Duodenal mucosa (tissue), 2 donors: Measurements from ENCODE around the gene TMEM94.

Experiments used
- H3K27ac ChIP-seq: one replicate; pipeline ENCODE4 v1.7.0; 2013; ENCODE audit warnings: low read depth, low read length
- H3K27me3 ChIP-seq, 2 donors: one replicate each; pipeline ENCODE4 v1.7.0; 2013; ENCODE audit warnings: low read length in 2 of 2, control low read depth in 1 of 2; ENCODE audit not compliant: insufficient read depth in 2 of 2, control insufficient read depth in 1 of 2
- H3K36me3 ChIP-seq, 2 donors: one replicate each; pipeline ENCODE4 v1.7.0; 2013; ENCODE audit warnings: low read length in 2 of 2, control low read depth in 1 of 2; ENCODE audit not compliant: insufficient read depth in 2 of 2, control insufficient read depth in 1 of 2
- H3K4me1 ChIP-seq, 2 donors: one replicate each; pipeline ENCODE4 v1.7.0; 2013; ENCODE audit warnings: low read length in 2 of 2, control low read depth in 1 of 2; ENCODE audit not compliant: insufficient read depth in 2 of 2, control insufficient read depth in 1 of 2
- H3K4me3 ChIP-seq, 2 donors: one replicate each; pipeline ENCODE4 v1.7.0; 2013; ENCODE audit warnings: low read length in 2 of 2, low read depth in 1 of 2
- H3K9ac ChIP-seq, 2 donors: one replicate each; pipeline ENCODE4 v1.7.0; 2013; ENCODE audit warnings: low read length in 2 of 2, low read depth in 1 of 2
- H3K9me3 ChIP-seq, 2 donors: one replicate each; pipeline ENCODE4 v1.7.0; 2013; ENCODE audit warnings: low read length in 2 of 2, control low read depth in 1 of 2; ENCODE audit not compliant: control insufficient read depth in 1 of 2

The TMEM94 gene

GRCh38 chr17:75509528-75510258 is 53.3 kb downstream of the TMEM94 start:
- no peak overlapping the region for H3K9ac ChIP-seq
- peaks cover 14 to 27% of the 10 kb centered on the region in 2 donors for H3K36me3 ChIP-seq
- H3K27ac ChIP-seq, result peak overlapping the region; percentile 4
- H3K9me3 ChIP-seq, result no peaks in the 10 kb centered on the region
- peak overlapping the region; percentile 10 to 20 for H3K4me3 ChIP-seq
- H3K27me3 ChIP-seq, result no peaks in the 10 kb centered on the region
- peaks cover 37 to 50% of the 10 kb centered on the region in 2 donors for H3K4me1 ChIP-seq

- peak overlapping the region in 1 of 2 donors; percentile 40 for H3K4me3 ChIP-seq
- no peak overlapping the region for H3K27ac ChIP-seq
- H3K36me3 ChIP-seq, result peaks cover 5 to 16% of the 10 kb centered on the region in 2 donors
- H3K4me1 ChIP-seq, result peaks cover 37 to 55% of the 10 kb centered on the region in 2 donors
- H3K9ac ChIP-seq, result peak overlapping the region in 1 of 2 donors; percentile 26
- no peaks in the 10 kb centered on the region for H3K9me3 ChIP-seq
- no peaks in the 10 kb centered on the region for H3K27me3 ChIP-seq
These were observed 54.8 kb downstream of the TMEM94 start for GRCh38 chr17:75511270-75511609.

GRCh38 chr17:75511610-75512575 is 55.5 kb downstream of the TMEM94 start:
- Histone ChIP-seq H3K27ac (peak overlapping the region; percentile 43), H3K27me3 (no peaks in the 10 kb centered on the region), H3K36me3 (peaks cover 5 to 9% of the 10 kb centered on the region in 2 donors), H3K9ac (peak overlapping the region in 1 of 2 donors; percentile 26), H3K4me1 (peaks cover 37 to 55% of the 10 kb centered on the region in 2 donors), H3K9me3 (no peaks in the 10 kb centered on the region), H3K4me3 (peak overlapping the region; percentile 39 to 40)

GRCh38 chr17:75512926-75513640 is 56.6 kb downstream of the TMEM94 start:
- Histone ChIP-seq H3K27ac (no peak overlapping the region), H3K4me3 (peak overlapping the region in 1 of 2 donors; percentile 89), H3K27me3 (no peaks in the 10 kb centered on the region), H3K36me3 (peaks cover 5% of the 10 kb centered on the region in 2 donors), H3K9me3 (no peaks in the 10 kb centered on the region), H3K9ac (no peak overlapping the region), H3K4me1 (peaks cover 47 to 66% of the 10 kb centered on the region in 2 donors)

- H3K4me3 ChIP-seq, result peak overlapping the region in 1 of 2 donors; percentile 89
- H3K27ac ChIP-seq, result peak overlapping the region; percentile 32
- peaks cover 47 to 65% of the 10 kb centered on the region in 2 donors for H3K4me1 ChIP-seq
- H3K27me3 ChIP-seq, result no peaks in the 10 kb centered on the region
- H3K9me3 ChIP-seq, result no peaks in the 10 kb centered on the region
- H3K9ac ChIP-seq, result peak overlapping the region; percentile 75 to 76
- peaks cover 5% of the 10 kb centered on the region in 2 donors for H3K36me3 ChIP-seq
These were observed 57.2 kb downstream of the TMEM94 start for GRCh38 chr17:75513641-75514000.

- H3K36me3 ChIP-seq, result peaks cover 5 to 9% of the 10 kb centered on the region in 2 donors
- H3K9ac ChIP-seq, result peak overlapping the region; percentile 75 to 76
- no peaks in the 10 kb centered on the region for H3K27me3 ChIP-seq
- H3K9me3 ChIP-seq, result no peaks in the 10 kb centered on the region
- H3K4me3 ChIP-seq, result peak overlapping the region; percentile 86 to 89
- H3K27ac ChIP-seq, result peak overlapping the region; percentile 77
- peaks cover 39 to 57% of the 10 kb centered on the region in 2 donors for H3K4me1 ChIP-seq
These were observed 58.0 kb downstream of the TMEM94 start for GRCh38 chr17:75514299-75514918.

GRCh38 chr17:75514919-75515495 is 58.6 kb downstream of the TMEM94 start:
- Histone ChIP-seq H3K4me1 (peaks cover 34 to 51% of the 10 kb centered on the region in 2 donors), H3K27ac (peak overlapping the region; percentile 77), H3K9ac (peak overlapping the region; percentile 75 to 76), H3K36me3 (peaks cover 5 to 7% of the 10 kb centered on the region in 2 donors), H3K4me3 (peak overlapping the region; percentile 86 to 89), H3K9me3 (no peaks in the 10 kb centered on the region), H3K27me3 (no peaks in the 10 kb centered on the region)

GRCh38 chr17:75515496-75516254 is 59.2 kb downstream of the TMEM94 start, which contains the start of gene CASKIN2:
TSS of gene CASKIN2 (minus strand) at chr17:75515537. CDS start at chr17:75513804, 1,733 bp downstream.
- peaks cover 32 to 45% of the 10 kb centered on the region in 2 donors for H3K4me1 ChIP-seq

More at GRCh38 chr17:75515496-75516254, 59.2 kb downstream of the TMEM94 start, which contains the start of gene CASKIN2:
- Histone ChIP-seq H3K36me3 (peaks cover 5 to 9% of the 10 kb centered on the region in 2 donors), H3K9ac (peak within 1 kb of the TSS; percentile 75 to 76), H3K9me3 (no peaks in the 10 kb centered on the region), H3K27ac (peak within 1 kb of the TSS; percentile 77), H3K4me3 (peak within 1 kb of the TSS; percentile 86 to 89), H3K27me3 (no peaks in the 10 kb centered on the region)
